Mesothelial cell of epicardium (in vitro differentiated cells): ENCODE data around the gene MFSD8. TPM values are rescaled to one million over a fixed set of nuclear protein-coding genes. Genes with fewer than 3 reads are reported as not detected.
A peak's percentile ranks its signal among the peaks of the same experiment; 100 is the strongest.
"Not testable (repeated sequence)": the region's sequence is repeated elsewhere in the genome, so short reads cannot be mapped to it uniquely, and the experiment has no call there.

ENCODE experiments used
- DNase-seq, 2 experiments: peaks; one replicate each; pipeline ENCODE4 v3.0.0; 2021; ENCODE audit warnings: low spot score in 2 of 2; ENCODE audit not compliant: unreplicated experiment in 2 of 2
- H3K27ac Mint-ChIP-seq: 2 replicates; pipeline ENCODE4 v1.8.0; 2021; ENCODE audit warnings: mixed read lengths
- H3K27me3 Mint-ChIP-seq: 2 replicates; pipeline ENCODE4 v1.8.0; 2021; ENCODE audit warnings: low read depth, mixed read lengths
- H3K36me3 Mint-ChIP-seq: 2 replicates; pipeline ENCODE4 v1.8.0; 2021; ENCODE audit warnings: mixed read lengths
- H3K4me1 Mint-ChIP-seq: 2 replicates; pipeline ENCODE4 v1.8.0; 2021; ENCODE audit warnings: mixed read lengths
- H3K4me3 Mint-ChIP-seq: 2 replicates; pipeline ENCODE4 v1.8.0; 2021; ENCODE audit warnings: mild to moderate bottlenecking, moderate library complexity, mixed read lengths
- H3K9me3 Mint-ChIP-seq: 2 replicates; pipeline ENCODE4 v1.8.0; 2021; ENCODE audit warnings: mixed read lengths
- CTCF ChIP-seq: fragments of 200-600 bp; sonication (generic); IDR thresholded peaks from one replicate; pipeline ENCODE4 v1.5.0; 2021; ENCODE audit warnings: antibody characterized with exemption; ENCODE audit not compliant: unreplicated experiment
- total RNA-seq: library from RNA; stranded (reverse); gene quantifications from 3 replicates; pipeline ENCODE4 v1.2.1, GENCODE V29; 2021

MFSD8 gene
- total RNA-seq, 1 donor from 2014 or later = 29.6 TPM

- H3K9me3 Mint-ChIP-seq = peaks cover 7% of the 10 kb centered on the region
- no peaks in the 10 kb centered on the region for H3K27me3 Mint-ChIP-seq
- no peak for DNase-seq
- H3K27ac Mint-ChIP-seq = no peak overlapping the region
- peaks cover 2% of the 10 kb centered on the region for H3K4me1 Mint-ChIP-seq
- H3K36me3 Mint-ChIP-seq = peaks cover 21% of the 10 kb centered on the region
- H3K4me3 Mint-ChIP-seq = no peak overlapping the region
- TF ChIP-seq CTCF = no peak
These were observed 10.3 kb upstream of the MFSD8 start for GRCh38 chr4:127975121-127975770.

- not testable (repeated sequence) for H3K4me3 Mint-ChIP-seq, H3K27me3 Mint-ChIP-seq, H3K4me1 Mint-ChIP-seq, H3K27ac Mint-ChIP-seq, DNase-seq, H3K9me3 Mint-ChIP-seq, H3K36me3 Mint-ChIP-seq
These were observed 6.0 kb upstream of the MFSD8 start for GRCh38 chr4:127970925-127971324.

DNA sequence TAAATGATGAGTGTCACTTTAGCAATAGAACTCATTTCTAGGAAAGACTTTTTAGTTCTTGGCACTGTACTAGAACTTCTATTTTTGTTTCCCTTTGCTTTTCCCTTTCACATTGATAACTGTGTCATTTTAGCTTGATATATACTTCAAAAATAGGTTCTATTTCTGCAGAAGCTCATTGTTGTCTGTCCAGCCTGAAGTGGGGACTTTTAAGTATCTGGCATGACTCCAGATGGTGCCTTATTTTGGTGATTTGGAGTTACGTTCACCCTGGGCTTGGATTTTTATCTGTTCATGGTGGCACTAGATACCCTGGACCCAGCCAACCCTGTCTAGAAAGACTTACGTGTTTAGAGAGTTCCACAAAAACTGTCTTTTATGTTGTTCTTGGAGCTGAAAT, 3.6 kb upstream of the MFSD8 start:
- peaks cover 8% of the 10 kb centered on the region for H3K4me1 Mint-ChIP-seq
- no peak for DNase-seq
- TF ChIP-seq CTCF = no peak
- no peaks in the 10 kb centered on the region for H3K36me3 Mint-ChIP-seq
- no peak overlapping the region for H3K4me3 Mint-ChIP-seq
- no peaks in the 10 kb centered on the region for H3K27me3 Mint-ChIP-seq
- H3K9me3 Mint-ChIP-seq = no peaks in the 10 kb centered on the region
- H3K27ac Mint-ChIP-seq = no peak overlapping the region

DNA sequence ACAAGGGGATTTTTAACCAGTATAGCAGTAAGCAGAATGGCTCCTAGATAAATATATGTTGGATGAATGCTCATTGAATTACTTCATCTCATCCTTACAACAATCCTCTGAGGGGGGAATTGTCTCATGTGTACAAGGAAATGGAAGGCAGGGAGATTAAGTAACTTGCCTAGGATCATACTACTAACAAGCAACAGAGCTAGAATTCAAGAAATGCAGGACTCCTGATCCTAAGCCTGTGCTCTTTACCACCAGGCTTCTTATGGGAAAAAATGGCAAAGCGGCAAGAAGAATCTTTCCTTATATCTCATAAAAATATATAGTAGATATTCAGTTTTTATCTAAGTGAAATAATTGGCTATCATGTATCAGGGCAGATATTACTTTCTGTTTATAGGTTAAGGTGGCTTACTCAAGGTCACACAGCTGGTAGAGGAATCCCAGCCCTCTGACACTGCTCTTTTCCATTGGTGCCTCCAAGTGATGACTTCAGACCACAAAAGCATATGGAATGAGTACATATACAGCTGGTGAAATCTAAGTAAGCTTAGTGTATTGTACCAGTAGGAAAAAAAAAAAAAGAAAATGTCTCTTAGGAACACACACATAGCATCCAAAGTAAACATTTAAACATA, 2.3 kb upstream of the MFSD8 start:
- peak overlapping the region; percentile 36 for H3K27ac Mint-ChIP-seq
- no peak for TF ChIP-seq CTCF
- no peaks in the 10 kb centered on the region for H3K9me3 Mint-ChIP-seq
- DNase-seq = no peak
- peaks cover 4% of the 10 kb centered on the region for H3K36me3 Mint-ChIP-seq
- H3K27me3 Mint-ChIP-seq = no peaks in the 10 kb centered on the region
- peaks cover 19% of the 10 kb centered on the region for H3K4me1 Mint-ChIP-seq
- no peak overlapping the region for H3K4me3 Mint-ChIP-seq

GRCh38 chr4:127965803-127966175, 816 bp upstream of the MFSD8 start:
- peak in 1 of 2 experiments; percentile 26 for DNase-seq
- no peaks in the 10 kb centered on the region for H3K9me3 Mint-ChIP-seq
- no peak for TF ChIP-seq CTCF
- H3K4me1 Mint-ChIP-seq = peaks cover 19% of the 10 kb centered on the region
- H3K27ac Mint-ChIP-seq = peak overlapping the region; percentile 97
- peaks cover 4% of the 10 kb centered on the region for H3K36me3 Mint-ChIP-seq
- H3K27me3 Mint-ChIP-seq = no peaks in the 10 kb centered on the region
- H3K4me3 Mint-ChIP-seq = peak overlapping the region; percentile 98

DNA sequence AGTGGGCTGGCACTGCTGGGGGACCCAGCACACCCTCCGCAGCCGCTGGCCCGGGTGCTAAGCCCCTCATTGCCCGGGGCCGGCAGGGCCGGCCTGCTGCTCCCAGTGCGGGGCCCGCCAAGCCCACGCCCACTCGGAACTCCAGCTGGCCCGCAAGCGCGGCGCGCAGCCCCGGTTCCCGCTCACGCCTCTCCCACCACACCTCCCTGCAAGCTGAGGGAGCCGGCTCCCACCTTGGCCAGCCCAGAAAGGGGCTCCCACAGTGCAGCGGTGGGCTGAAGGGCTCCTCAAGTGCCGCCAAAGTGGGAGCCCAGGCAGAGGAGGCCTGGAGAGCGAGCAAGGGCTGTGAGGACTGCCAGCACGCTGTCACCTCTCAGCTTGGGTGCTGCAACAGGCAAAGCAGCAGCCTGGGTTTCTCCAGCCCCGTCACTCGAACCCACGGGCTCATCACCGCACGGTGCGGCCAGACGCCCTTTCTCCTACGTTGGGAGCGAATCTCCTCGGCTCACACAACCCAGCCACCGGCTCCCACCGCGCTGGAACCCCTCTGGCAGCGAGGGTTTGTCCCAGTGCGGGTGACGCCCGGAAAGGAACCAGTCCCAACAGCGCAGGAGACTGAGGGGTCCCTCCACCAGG, 429 bp downstream of the MFSD8 start:
- peaks cover 22% of the 10 kb centered on the region for H3K4me1 Mint-ChIP-seq
- H3K27me3 Mint-ChIP-seq, H3K9me3 Mint-ChIP-seq, H3K36me3 Mint-ChIP-seq: not testable (repeated sequence)
- peak in 1 of 2 experiments; percentile 68 for DNase-seq
- H3K4me3 Mint-ChIP-seq = peak overlapping the region; percentile 98
- H3K27ac Mint-ChIP-seq = peak overlapping the region; percentile 97

- DNase-seq, H3K36me3 Mint-ChIP-seq, H3K9me3 Mint-ChIP-seq, H3K27me3 Mint-ChIP-seq: not testable (repeated sequence)
- Mint-ChIP-seq H3K4me3 (peak overlapping the region; percentile 98), H3K4me1 (peaks cover 25% of the 10 kb centered on the region), H3K27ac (peak overlapping the region; percentile 87)
These were observed 1.2 kb downstream of the MFSD8 start for GRCh38 chr4:127963633-127964398.
